ENCODE data around the gene CD9.

CD9 gene

GRCh38 chr12:6276956-6277620 is 76.9 kb downstream of the CD9 start:
- no peak for DNase-seq

- no peak for DNase-seq
These were observed 77.8 kb downstream of the CD9 start for GRCh38 chr12:6277982-6278438.

GRCh38 chr12:6278439-6279255 is 78.4 kb downstream of the CD9 start:
- DNase-seq, result peak; percentile 87 to 90

DNA sequence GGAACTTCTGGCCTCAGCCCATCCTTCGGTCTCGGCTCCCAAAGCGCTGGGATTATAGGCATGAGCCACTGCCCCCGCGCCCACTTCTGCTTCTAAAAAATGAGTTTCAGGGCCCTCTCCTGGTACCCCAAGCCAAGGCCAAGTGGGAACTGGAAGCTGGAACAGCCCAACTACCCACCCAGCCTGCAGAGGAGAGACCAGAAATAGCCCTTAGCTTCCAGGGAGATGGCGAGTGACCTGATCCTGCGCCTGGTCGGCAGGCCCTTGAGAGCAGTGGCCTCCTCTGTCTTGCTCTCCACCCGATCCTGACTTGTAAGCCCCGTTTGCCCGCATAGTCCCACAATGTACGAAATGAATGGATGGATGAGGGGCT is 79.0 kb downstream of the CD9 start:
- DNase-seq, result no peak

DNA sequence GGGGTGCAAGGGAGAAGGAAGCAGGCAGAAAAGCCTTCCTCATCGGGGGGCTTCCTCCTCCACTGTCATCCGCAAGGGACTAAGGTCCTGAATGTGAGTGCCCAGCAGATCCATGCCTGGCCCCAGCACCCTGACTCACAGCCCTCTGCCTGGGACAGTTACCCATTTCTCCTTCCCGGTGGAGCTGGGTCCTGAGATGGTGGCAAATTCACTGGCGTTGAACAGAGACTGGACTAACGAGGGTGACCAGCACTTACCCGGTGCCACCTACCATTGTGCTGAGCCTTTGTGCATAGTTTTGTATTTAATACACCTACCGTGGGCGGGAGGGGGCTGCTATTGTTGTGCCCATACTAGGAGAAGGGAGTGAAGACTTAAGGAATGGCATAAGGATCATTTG is 79.4 kb downstream of the CD9 start:
- DNase-seq, result no peak

DNA sequence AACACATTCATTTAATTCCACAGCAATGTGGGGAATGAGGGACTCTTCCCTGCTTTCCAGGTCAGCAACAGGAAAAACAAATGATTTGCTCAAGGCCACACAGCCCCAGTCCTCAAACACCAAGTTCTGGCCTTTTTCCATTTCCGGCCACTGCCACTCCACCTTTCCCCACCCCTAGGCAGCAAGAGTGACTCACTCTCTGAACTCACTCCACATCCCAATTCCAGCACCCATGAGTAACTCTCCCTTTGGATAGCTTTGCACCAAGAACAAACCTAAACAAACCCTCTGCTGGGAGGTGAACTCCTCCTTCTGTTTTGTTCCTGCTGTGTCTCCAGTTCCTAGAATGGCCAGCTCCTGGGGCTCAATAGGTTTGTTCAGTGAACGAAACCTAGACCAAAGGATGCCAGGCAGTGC is 79.9 kb downstream of the CD9 start:
- no peak for DNase-seq

DNA sequence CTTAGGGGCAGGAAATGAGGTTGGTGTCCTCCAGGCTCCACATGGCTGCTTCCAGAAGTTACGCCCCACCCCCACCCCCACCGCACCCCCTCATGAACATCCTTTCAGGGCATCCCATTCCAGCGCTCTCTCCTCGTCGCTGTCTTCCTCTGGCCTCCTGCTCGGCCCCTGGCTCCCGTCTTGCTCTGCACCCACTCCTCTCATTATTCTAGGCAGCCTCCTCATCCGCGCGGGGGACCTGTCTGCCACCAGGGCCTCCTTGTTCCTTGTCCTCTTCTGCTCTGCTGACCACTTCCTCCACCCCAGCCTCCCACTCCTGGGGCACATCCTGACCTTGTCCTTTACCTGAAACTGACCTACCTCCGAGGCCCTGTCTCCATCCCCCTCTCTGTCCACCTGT is 80.5 kb downstream of the CD9 start:
- DNase-seq, result no peak

DNA sequence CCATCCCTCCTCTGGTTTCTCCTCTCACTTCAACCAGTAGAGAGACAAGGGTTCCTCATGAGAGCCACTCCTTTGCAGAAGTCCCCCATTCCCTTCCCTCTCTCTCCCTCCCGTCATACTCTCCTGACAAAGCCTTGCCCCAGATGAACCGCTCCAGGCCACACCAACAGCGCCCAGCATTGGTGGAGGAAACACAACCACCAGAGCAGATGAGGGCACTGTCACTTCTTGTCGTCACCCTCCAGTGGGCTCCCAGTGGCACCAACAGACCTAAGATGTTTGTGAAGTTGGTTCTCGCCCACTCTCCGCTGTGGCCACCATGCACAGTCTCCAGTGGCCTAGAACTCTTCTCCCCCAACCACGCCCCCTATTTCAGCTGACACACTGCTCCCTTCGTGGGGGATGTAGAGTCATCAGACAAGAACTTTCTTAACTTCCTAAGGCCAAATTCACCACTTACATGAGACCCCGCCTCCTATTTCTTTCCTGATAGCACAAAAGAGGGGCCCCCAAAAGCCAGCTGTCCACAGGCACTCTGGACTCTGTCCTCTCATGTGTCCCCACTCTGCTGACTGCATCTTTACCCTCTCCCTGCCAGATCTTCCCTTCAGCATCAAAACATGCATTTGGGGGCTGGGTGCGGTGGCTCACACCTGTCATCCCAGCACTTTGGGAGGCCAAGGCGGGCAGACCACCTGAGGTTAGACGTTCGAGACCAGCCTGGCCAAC is 81.0 kb downstream of the CD9 start:
- DNase-seq, result no peak

- DNase-seq, result no peak
These were observed 82.2 kb downstream of the CD9 start for GRCh38 chr12:6282453-6282840.

DNA sequence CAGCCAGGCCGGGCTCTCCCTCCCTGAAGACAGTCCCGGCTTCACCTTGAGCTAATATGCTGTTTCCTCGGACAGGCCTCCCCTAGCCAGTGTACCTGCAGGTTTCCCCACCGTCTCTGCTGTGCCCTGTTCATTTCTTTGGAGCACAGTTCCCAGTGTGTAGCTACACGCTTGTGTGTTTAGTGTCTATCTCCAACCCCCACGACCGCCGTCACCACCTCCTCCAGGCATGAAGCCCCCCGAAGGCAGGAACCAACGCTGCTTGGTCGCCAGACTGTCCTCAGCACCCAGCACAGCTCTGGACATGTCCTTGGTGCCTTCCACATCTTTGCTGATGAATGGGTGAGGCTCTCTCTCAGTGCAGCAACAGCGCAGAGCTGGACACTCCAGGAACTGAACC is 84.1 kb downstream of the CD9 start:
- DNase-seq, result no peak

GRCh38 chr12:6285063-6285477 is 84.9 kb downstream of the CD9 start:
- peak; percentile 61 to 63 for DNase-seq

DNA sequence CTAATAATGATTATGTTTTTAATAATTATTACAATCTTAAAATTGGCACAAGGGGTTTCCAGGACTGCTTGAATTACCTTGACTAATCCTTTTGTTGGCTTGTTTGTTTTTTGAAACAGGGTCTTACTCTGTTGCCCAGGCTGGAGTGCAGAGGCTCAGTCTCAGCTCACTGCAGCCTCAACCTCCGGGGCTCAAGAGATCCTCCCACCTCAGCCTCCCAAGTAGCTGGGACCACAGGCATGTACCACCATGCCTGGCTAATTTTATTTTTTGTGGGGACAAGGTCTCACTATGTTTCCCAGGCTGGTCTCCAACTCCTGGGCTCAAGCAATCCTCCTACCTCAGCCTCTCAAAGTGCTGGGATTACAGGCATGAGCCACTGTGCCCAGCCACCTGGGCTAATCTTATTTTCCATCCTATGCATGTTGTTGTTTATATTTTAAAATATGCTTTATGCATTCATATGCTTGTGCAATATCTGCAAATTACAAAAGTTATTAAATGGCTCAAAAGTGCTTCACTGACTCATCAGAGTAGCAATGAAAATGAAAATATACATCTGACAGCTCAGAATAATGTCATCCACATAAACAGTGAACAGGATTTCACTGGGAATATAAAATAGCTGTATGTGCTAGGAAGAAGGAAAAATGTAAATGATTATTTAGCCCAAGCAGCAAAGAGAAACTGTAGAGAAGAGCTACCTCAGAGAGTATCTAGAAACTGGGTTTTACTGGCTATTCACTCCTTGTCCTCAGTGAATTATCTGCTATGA is 85.5 kb downstream of the CD9 start:
- DNase-seq, result no peak
